PFSK-1 (cell line): ENCODE results near the gene PDC.

Experiments used
- POLR2AphosphoS5 ChIP-seq: IDR thresholded peaks from 2 replicates; pipeline ENCODE4 v1.6.1; 2012; ENCODE audit warnings: low read depth, mild to moderate bottlenecking, control low read depth, low read length, moderate library complexity
- REST ChIP-seq, 2 experiments: IDR thresholded peaks; 2 replicates each; pipeline versions ENCODE4 v1.6.1 to v1.8.0; 2011 to 2012; ENCODE audit warnings: low read depth in 2 of 2, low read length in 2 of 2, control low read depth in 1 of 2, inconsistent platforms in 1 of 2, mild to moderate bottlenecking in 1 of 2, moderate library complexity in 1 of 2; ENCODE audit not compliant: insufficient read depth in 1 of 2
- TAF1 ChIP-seq: IDR thresholded peaks from 2 replicates; pipeline ENCODE4 v1.6.1; 2012; ENCODE audit warnings: low read length, control low read depth, borderline replicate concordance; ENCODE audit not compliant: insufficient read depth

- TF ChIP-seq REST (IDR thresholded peaks at IDR 0.05; ENCODE audit: insufficient read depth in 1 of 2, low read depth in 2 of 2, low read length in 2 of 2) (no peak), TAF1 (no peak), POLR2AphosphoS5 (no peak)
Observed at GRCh38 chr1:186446152-186446551, 14.8 kb downstream of the PDC start.
